ENCODE measurements around the gene ANKRD12.

DNA sequence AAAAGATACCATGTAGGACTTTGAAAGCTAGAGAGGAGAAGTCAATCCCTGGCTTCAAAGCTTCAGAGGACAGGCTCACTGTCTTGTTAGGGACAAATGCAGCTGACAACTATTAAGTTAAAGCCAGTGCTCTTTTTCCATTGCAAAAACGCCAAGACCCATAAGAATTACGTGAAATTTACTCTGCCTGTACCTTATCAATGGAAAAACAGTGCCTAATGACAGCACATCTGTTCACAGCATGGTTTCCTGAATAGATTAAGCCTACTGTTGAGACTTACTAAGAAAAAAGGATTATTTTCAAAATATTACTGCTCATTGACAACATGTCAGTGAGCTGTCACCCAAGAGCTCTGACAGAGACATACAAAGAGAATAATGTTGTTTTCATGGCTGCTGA is 52.9 kb downstream of the ANKRD12 start:
- no peak for TF ChIP-seq CTCF (IDR thresholded peaks at IDR 0.05)
- no peak for TF ChIP-seq POLR2A (IDR thresholded peaks at IDR 0.05)
